Heart right ventricle (tissue), 16 donors: ENCODE data around the gene RGS9. TPM values are rescaled to one million over a fixed set of nuclear protein-coding genes. Genes with fewer than 3 reads are reported as not detected.

ENCODE experiments used
- ATAC-seq, 8 donors: fragments of 200-7000 bp; cut with Tn5 transposase; one replicate each; pipeline ENCODE4 v1.9.1; 2020; ENCODE audit warnings: mild to moderate bottlenecking in 8 of 8, moderate library complexity in 8 of 8, moderate number of reproducible peaks in 1 of 8
- DNase-seq, 2 donors: peaks; one replicate each; pipeline ENCODE4 v3.0.0-alpha.2; 2020
- H3K27ac ChIP-seq, 10 donors: fragments of 200-600 bp; sonication (generic) in 2 of 10; one replicate each; pipeline versions ENCODE4 v1.5.0 to v1.8.0; 2020 to 2022; ENCODE audit warnings: mild to moderate bottlenecking in 3 of 10
- H3K27me3 ChIP-seq, 7 donors: fragments of 200-600 bp; one replicate each; pipeline ENCODE4 v1.8.0; 2021 to 2022; ENCODE audit warnings: mild to moderate bottlenecking in 2 of 7
- H3K36me3 ChIP-seq, 9 donors: fragments of 200-600 bp; sonication (generic) in 1 of 9; one replicate each; pipeline versions ENCODE4 v1.5.0 to v1.8.0; 2020 to 2022; ENCODE audit warnings: mild to moderate bottlenecking in 2 of 9
- H3K4me1 ChIP-seq, 9 donors: fragments of 200-600 bp; sonication (generic) in 1 of 9; one replicate each; pipeline versions ENCODE4 v1.5.0 to v1.8.0; 2020 to 2022; ENCODE audit warnings: mild to moderate bottlenecking in 4 of 9
- H3K4me3 ChIP-seq, 10 donors: fragments of 200-600 bp; sonication (generic) in 2 of 10; one replicate each; pipeline versions ENCODE4 v1.5.0 to v1.8.0; 2020 to 2022; ENCODE audit warnings: mild to moderate bottlenecking in 7 of 10, moderate library complexity in 2 of 10
- H3K9me3 ChIP-seq, 11 donors: fragments of 200-600 bp in 10 of 11; sonication (generic) in 2 of 11; one replicate each; pipeline versions ENCODE4 v1.5.0 to v1.8.0; 2013 to 2022; ENCODE audit warnings: mild to moderate bottlenecking in 2 of 11, control low read depth in 1 of 11, moderate library complexity in 1 of 11
- WGBS, 2 donors: extraction: QIAGEN DNeasy Blood & Tissue Kit; methylation state at CpG; one replicate each; pipeline ENCODE4 v1.1.7; 2013; ENCODE audit warnings: inconsistent platforms in 1 of 2; 5-methylcytosine and 5-hydroxymethylcytosine counted together
- intact Hi-C, 10 donors: fragments of 100-400 bp; cut with DNase I; formaldehyde crosslinking; loops; one replicate each; pipeline versions ENCODE4 v1.11.1 to v1.14.2; 2022
- polyA plus RNA-seq, 2 donors: library from polyadenylated mRNA; stranded (reverse); fragments of 200-250 nt; gene quantifications; one replicate each; pipeline ENCODE4 v1.2.3, GENCODE V29; 2013
- total RNA-seq, 10 donors: library from RNA; stranded (reverse); fragmentation: NEBNext Ultra II Directional in 3 of 10; extraction: Animal tissue kit (Norgen Biotek cat#: 25700) in 3 of 10; gene quantifications; one replicate each; pipeline versions ENCODE4 v1.2.1 to v1.2.4, GENCODE V29; 2021 to 2023
- TF ChIP-seq, protein P1 (sequence below), 9 donors: fragments of 200-600 bp; sonication (generic) in 2 of 9; IDR thresholded peaks; one replicate each; pipeline versions ENCODE4 v1.5.0 to v1.8.0; 2021 to 2022; ENCODE audit warnings: antibody characterized with exemption in 9 of 9, mild to moderate bottlenecking in 5 of 9, moderate library complexity in 1 of 9
- donor health status: Arrhythmogenic right ventricular cardiomyopathy.
- donor health status: ischemic (EF 13 %, LVEDD 7.1; RV severe dilation, severe dysfunction).
- donor health status: healthy with polysubstance abuse.
- donor health status: DM: no; HTN: yes; CAD: no.
- donor health status: DM: no; HTN: no; CAD: no.
- donor health status: ischemic (EF 25% LVEDD 6.9; RV normal size, moderate dysfunction).
- donor health status: ischemic (EF 25% LVEDD 5.7; RV mildly dilated, moderate dysfunction).
- donor health status: healthy.
- donor health status: DM: yes; HTN: yes; CAD: no.
- donor health status: Ischemic cardiomyopathy.
- donor health status: ischemic (EF 35%, LVEDD 5.7; RV mildly dilated, moderate dysfunction).
- donor health status: nonischemic (EF 11% LVEDD 7.7; RV severe dilation, severe dysfunction).
- donor health status: DM: yes; HTN: yes; CAD: no.
- donor health status: PGD.
- donor health status: ischemic (EF 29% LVEDD 5.4; RV normal size, mild dysfunction).
- donor health status: nonischemic (EF 23%, LVEDD 6.1; RV moderate dilation, normal function).

RGS9 gene
- total and polyA plus RNA-seq, 12 donors: 0.36 to 3.0 (median 1.1) TPM

- ATAC-seq: peak in 5 of 8 donors; percentile 31 to 70 (median 44)
- Histone ChIP-seq H3K4me1 (no peaks in the 10 kb centered on the region), H3K27ac (no peak overlapping the region), H3K27me3 (peaks cover 0 to 7% (median 0%) of the 10 kb centered on the region in 7 donors), H3K36me3 (no peaks in the 10 kb centered on the region), H3K4me3 (no peak overlapping the region), H3K9me3 (no peaks in the 10 kb centered on the region)
- intact Hi-C loops: loop anchor here in 7 of 10 donors (5.0 to 10.0 kb wide), 7 partner anchors 94 to 274 kb away; no protein-coding TSS in a partner anchor
- 20 to 22% methylated on average over 7 of the region's 7 CpGs for WGBS, 2 donors
- TF ChIP-seq, protein P1, sequence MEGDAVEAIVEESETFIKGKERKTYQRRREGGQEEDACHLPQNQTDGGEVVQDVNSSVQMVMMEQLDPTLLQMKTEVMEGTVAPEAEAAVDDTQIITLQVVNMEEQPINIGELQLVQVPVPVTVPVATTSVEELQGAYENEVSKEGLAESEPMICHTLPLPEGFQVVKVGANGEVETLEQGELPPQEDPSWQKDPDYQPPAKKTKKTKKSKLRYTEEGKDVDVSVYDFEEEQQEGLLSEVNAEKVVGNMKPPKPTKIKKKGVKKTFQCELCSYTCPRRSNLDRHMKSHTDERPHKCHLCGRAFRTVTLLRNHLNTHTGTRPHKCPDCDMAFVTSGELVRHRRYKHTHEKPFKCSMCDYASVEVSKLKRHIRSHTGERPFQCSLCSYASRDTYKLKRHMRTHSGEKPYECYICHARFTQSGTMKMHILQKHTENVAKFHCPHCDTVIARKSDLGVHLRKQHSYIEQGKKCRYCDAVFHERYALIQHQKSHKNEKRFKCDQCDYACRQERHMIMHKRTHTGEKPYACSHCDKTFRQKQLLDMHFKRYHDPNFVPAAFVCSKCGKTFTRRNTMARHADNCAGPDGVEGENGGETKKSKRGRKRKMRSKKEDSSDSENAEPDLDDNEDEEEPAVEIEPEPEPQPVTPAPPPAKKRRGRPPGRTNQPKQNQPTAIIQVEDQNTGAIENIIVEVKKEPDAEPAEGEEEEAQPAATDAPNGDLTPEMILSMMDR (IDR thresholded peaks at IDR 0.05): peak; percentile 57 to 82 (median 78)
- peak in 1 of 2 donors; percentile 5 for DNase-seq
Measured at GRCh38 chr17:65198653-65199382, 61.6 kb downstream of the RGS9 start.

DNA sequence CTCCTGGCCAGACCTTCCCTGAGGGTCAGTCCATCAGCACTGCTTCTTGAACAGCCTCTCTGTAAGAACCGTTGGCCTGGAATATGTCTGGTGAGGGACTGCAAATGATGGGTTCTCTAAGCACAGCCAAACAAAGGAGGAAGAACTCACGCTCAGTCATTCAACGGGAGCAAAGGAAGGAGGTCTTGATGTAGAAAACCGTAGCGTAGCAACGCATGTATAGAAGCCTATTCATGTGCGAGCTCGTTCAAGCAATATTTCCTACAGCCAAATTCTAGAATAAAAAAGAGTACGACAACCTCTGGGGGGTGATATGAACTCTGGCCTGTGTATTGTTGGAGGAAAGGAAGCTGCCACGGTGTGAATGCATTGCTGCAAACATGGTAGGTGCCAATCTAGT lies 64.2 kb downstream of the RGS9 start:
- Histone ChIP-seq H3K9me3 (no peaks in the 10 kb centered on the region), H3K27me3 (peaks cover 0 to 7% (median 0%) of the 10 kb centered on the region in 7 donors), H3K36me3 (no peaks in the 10 kb centered on the region), H3K4me1 (no peaks in the 10 kb centered on the region), H3K27ac (no peak overlapping the region), H3K4me3 (no peak overlapping the region)
- intact Hi-C loops: loop anchor here in 1 of 10 donors (10.0 kb wide), 1 partner anchor 267 kb away; no protein-coding TSS in a partner anchor
- ATAC-seq (no peak), DNase-seq (no peak)
- TF ChIP-seq, protein P1 (IDR thresholded peaks at IDR 0.05): no peak
- 83% methylated on average over 10 of the region's 10 CpGs for WGBS, 2 donors

GRCh38 chr17:65202844-65203571 lies 65.8 kb downstream of the RGS9 start:
- Histone ChIP-seq H3K4me3 (no peak overlapping the region), H3K27ac (no peak overlapping the region), H3K27me3 (peaks cover 0 to 7% (median 0%) of the 10 kb centered on the region in 7 donors), H3K36me3 (no peaks in the 10 kb centered on the region), H3K4me1 (no peaks in the 10 kb centered on the region), H3K9me3 (no peaks in the 10 kb centered on the region)
- intact Hi-C loops: loop anchor here in 1 of 10 donors (10.0 kb wide), 1 partner anchor 268 kb away; no protein-coding TSS in a partner anchor
- WGBS, 2 donors: 61 to 63% methylated on average over 9 of the region's 9 CpGs
- TF ChIP-seq, protein P1 (IDR thresholded peaks at IDR 0.05): no peak
- no peak for DNase-seq
- no peak for ATAC-seq

- no peaks in the 10 kb centered on the region for H3K4me1 ChIP-seq
- ATAC-seq (no peak), DNase-seq (no peak)
- intact Hi-C loops: loop anchor here in 1 of 10 donors (10.0 kb wide), 1 partner anchor 269 kb away; no protein-coding TSS in a partner anchor
- 86 to 91% methylated on average over 13 of the region's 13 CpGs for WGBS, 2 donors
- H3K4me3 ChIP-seq: no peak overlapping the region
- TF ChIP-seq, protein P1 (IDR thresholded peaks at IDR 0.05): no peak
- no peak overlapping the region for H3K27ac ChIP-seq
- peaks cover 0 to 7% (median 0%) of the 10 kb centered on the region in 7 donors for H3K27me3 ChIP-seq
- H3K36me3 ChIP-seq: no peaks in the 10 kb centered on the region
- no peaks in the 10 kb centered on the region for H3K9me3 ChIP-seq
Measured at GRCh38 chr17:65204001-65204400, 66.8 kb downstream of the RGS9 start.
